Adrenal gland (tissue), 12 donors: ENCODE data around the gene GTPBP1. TPM values are rescaled to one million over a fixed set of nuclear protein-coding genes. Genes with fewer than 3 reads are reported as not detected.

Experiments
- DNase-seq, 7 donors: peaks; one replicate each; pipeline ENCODE4 v3.0.0-alpha.2; 2019 to 2020
- H3K27ac ChIP-seq, 5 donors: fragments of 200-600 bp; sonication (generic) in 4 of 5; 1 replicate in 3 of 5; 2 replicates in 2 of 5; pipeline versions ENCODE4 v1.5.1 to v1.8.0; 2016 to 2020; ENCODE audit warnings: mild to moderate bottlenecking in 1 of 5
- H3K27me3 ChIP-seq: fragments of 200-600 bp; 2 replicates; pipeline ENCODE4 v1.8.0; 2021
- H3K36me3 ChIP-seq, 2 donors: fragments of 200-600 bp; replicated peaks in 1 of 2; 1 replicate in 1 of 2; 2 replicates in 1 of 2; pipeline versions ENCODE4 v1.5.1 to v1.8.0; 2018 to 2022
- H3K4me1 ChIP-seq, 2 donors: fragments of 200-600 bp; replicated peaks in 1 of 2; 1 replicate in 1 of 2; 2 replicates in 1 of 2; pipeline versions ENCODE4 v1.5.1 to v1.8.0; 2018 to 2021
- H3K4me3 ChIP-seq, 4 donors: fragments of 200-600 bp; sonication (generic) in 3 of 4; one replicate each; pipeline ENCODE4 v1.5.1; 2016 to 2018
- H3K9me3 ChIP-seq, 3 donors: fragments of 200-600 bp; sonication (generic) in 1 of 3; replicated peaks in 1 of 3; 1 replicate in 2 of 3; 2 replicates in 1 of 3; pipeline versions ENCODE4 v1.5.1 to v1.8.0; 2016 to 2021
- CTCF ChIP-seq, 6 experiments: fragments of 450-650 bp in 4 of 6; fragments of 200-600 bp in 2 of 6; sonication (generic) in 1 of 6; IDR thresholded peaks; 1 replicate in 5 of 6; 2 replicates in 1 of 6; pipeline versions ENCODE4 v1.5.1 to v1.8.0; 2016 to 2021; ENCODE audit warnings: antibody characterized with exemption in 6 of 6, mild to moderate bottlenecking in 2 of 6, moderate library complexity in 1 of 6
- POLR2A ChIP-seq, 2 donors: fragments of 450-650 bp; IDR thresholded peaks; one replicate each; pipeline ENCODE4 v1.6.1; 2017; ENCODE audit warnings: antibody characterized with exemption in 2 of 2, mild to moderate bottlenecking in 2 of 2, moderate library complexity in 1 of 2
- WGBS, 4 donors: extraction: QIAGEN DNeasy Blood & Tissue Kit in 2 of 4; methylation state at CpG; one replicate each; pipeline versions ENCODE4 v1.1.5 to v1.1.7; 2013 to 2017; 5-methylcytosine and 5-hydroxymethylcytosine counted together
- intact Hi-C, 2 donors: fragments of 100-400 bp; cut with DNase I; formaldehyde crosslinking; loops; one replicate each; pipeline versions ENCODE4 v1.14.1 to v1.15.0; 2022 to 2023
- polyA plus RNA-seq, 3 donors: library from polyadenylated mRNA; stranded (reverse); fragments of 200-250 nt in 2 of 3; fragments of 350-450 nt in 1 of 3; fragmentation: Illumina TruSeq in 1 of 3; extraction: RNeasy Lipid Tissue Mini Kit (QIAGEN cat#74804) in 1 of 3; gene quantifications; one replicate each; pipeline ENCODE4 v1.2.3, GENCODE V29; 2013 to 2014
- total RNA-seq, 9 donors: library from RNA; depleted of rRNA in 4 of 9; stranded (reverse); fragments of >200 nt in 4 of 9; fragments of 120-200 nt in 1 of 9; fragmentation: NEBNext Ultra II Directional in 1 of 9; extraction: Animal tissue kit (Norgen Biotek cat#: 25700) in 1 of 9; gene quantifications; one replicate each; pipeline versions ENCODE4 v1.1.0 to v1.2.4, GENCODE V29; 2013 to 2023
- donor health status: healthy with polysubstance abuse.
- donor health status: Bipolar disorder and iron deficiency.
- donor health status: DM: yes; HTN: yes; CAD: no.
- donor health status: DM: no; HTN: no; CAD: no.
- donor health status: DM: no; HTN: no; CAD: no.
- donor health status: DM: yes; HTN: yes; CAD: no.

The GTPBP1 gene
- total and polyA plus RNA-seq, 12 donors: 14.0 to 56.9 (median 37.0) TPM

GRCh38 chr22:38699143-38699542 lies 6.6 kb upstream of the GTPBP1 start:
- TF ChIP-seq POLR2A (IDR thresholded peaks at IDR 0.05) (no peak), CTCF (IDR thresholded peaks at IDR 0.05) (no peak)
- WGBS, 4 donors: 56 to 67% (median 59%) methylated on average over 5 of the region's 5 CpGs

GRCh38 chr22:38699784-38700183 lies 6.0 kb upstream of the GTPBP1 start:
- Histone ChIP-seq H3K4me1 (peaks cover 20 to 51% of the 10 kb centered on the region in 2 donors), H3K36me3 (no peaks in the 10 kb centered on the region), H3K27me3 (no peaks in the 10 kb centered on the region), H3K27ac (peak overlapping the region; percentile 45 to 100 (median 98)), H3K4me3 (peak overlapping the region in 2 of 4 donors; percentile 81 to 86), H3K9me3 (no peaks in the 10 kb centered on the region)
- intact Hi-C loops: no loop called here
- peak in 3 of 7 donors; percentile 51 to 56 (median 52) for DNase-seq
- WGBS, 4 donors: 12 to 20% (median 15%) methylated on average over 6 of the region's 6 CpGs
- TF ChIP-seq POLR2A (IDR thresholded peaks at IDR 0.05): peak in 1 of 2 donors; percentile 15
- TF ChIP-seq CTCF (IDR thresholded peaks at IDR 0.05): peak in 1 of 6 experiments; percentile 9

More at GRCh38 chr22:38699143-38699542, 6.6 kb upstream of the GTPBP1 start:
- peaks cover 18 to 48% of the 10 kb centered on the region in 2 donors for H3K4me1 ChIP-seq
- H3K4me3 ChIP-seq: peak overlapping the region in 1 of 4 donors; percentile 86
- H3K27me3 ChIP-seq: no peaks in the 10 kb centered on the region
- no peaks in the 10 kb centered on the region for H3K36me3 ChIP-seq
- H3K27ac ChIP-seq: peak overlapping the region; percentile 1 to 100 (median 98)
- no peak for DNase-seq
- intact Hi-C loops: no loop called here
- no peaks in the 10 kb centered on the region for H3K9me3 ChIP-seq

- intact Hi-C loops: no loop called here
- 0 to 1% (median 0%) methylated on average over 8 to 57 of the region's 57 CpGs for WGBS, 4 donors
- Histone ChIP-seq H3K4me1 (peaks cover 24 to 54% of the 10 kb centered on the region in 2 donors), H3K9me3 (no peaks in the 10 kb centered on the region), H3K27ac (peak overlapping the region; percentile 45 to 100 (median 98)), H3K36me3 (no peaks in the 10 kb centered on the region), H3K4me3 (peak overlapping the region; percentile 43 to 86 (median 80)), H3K27me3 (no peaks in the 10 kb centered on the region)
- peak in 6 of 7 donors; percentile 61 to 78 (median 74) for DNase-seq
- peak in 1 of 6 experiments; percentile 1 for TF ChIP-seq CTCF (IDR thresholded peaks at IDR 0.05)
- TF ChIP-seq POLR2A (IDR thresholded peaks at IDR 0.05): no peak
Measured at GRCh38 chr22:38700270-38700788, 5.4 kb upstream of the GTPBP1 start.

GRCh38 chr22:38700789-38701628 lies 4.7 kb upstream of the GTPBP1 start, which contains the start of gene JOSD1:
Gene JOSD1 (minus strand): TSS chr22:38700943. CDS start chr22:38699987, 956 bp downstream.
- Histone ChIP-seq H3K4me1 (peaks cover 24 to 51% of the 10 kb centered on the region in 2 donors), H3K4me3 (peak within 1 kb of the TSS; percentile 43 to 86 (median 80)), H3K9me3 (no peaks in the 10 kb centered on the region), H3K36me3 (no peaks in the 10 kb centered on the region), H3K27ac (peak within 1 kb of the TSS; percentile 63 to 100 (median 98)), H3K27me3 (no peaks in the 10 kb centered on the region)
- peak; percentile 93 to 94 for TF ChIP-seq POLR2A (IDR thresholded peaks at IDR 0.05)
- TF ChIP-seq CTCF (IDR thresholded peaks at IDR 0.05): peak in 4 of 6 experiments; percentile 1 to 9 (median 8)
- WGBS, 4 donors: 1 to 27% (median 1%) methylated on average over 2 to 94 of the region's 94 CpGs
- intact Hi-C loops: no loop called here
- DNase-seq: peak; percentile 92 to 98 (median 96)
